Fibroblast of skin of left quadriceps (primary cell): ENCODE data around the gene KDM4C.

Source experiments
- DNase-seq, 2 experiments: peaks; one replicate each; pipeline ENCODE4 v3.0.0-alpha.2; 2013; ENCODE audit warnings: low read depth in 2 of 2

KDM4C gene

DNA sequence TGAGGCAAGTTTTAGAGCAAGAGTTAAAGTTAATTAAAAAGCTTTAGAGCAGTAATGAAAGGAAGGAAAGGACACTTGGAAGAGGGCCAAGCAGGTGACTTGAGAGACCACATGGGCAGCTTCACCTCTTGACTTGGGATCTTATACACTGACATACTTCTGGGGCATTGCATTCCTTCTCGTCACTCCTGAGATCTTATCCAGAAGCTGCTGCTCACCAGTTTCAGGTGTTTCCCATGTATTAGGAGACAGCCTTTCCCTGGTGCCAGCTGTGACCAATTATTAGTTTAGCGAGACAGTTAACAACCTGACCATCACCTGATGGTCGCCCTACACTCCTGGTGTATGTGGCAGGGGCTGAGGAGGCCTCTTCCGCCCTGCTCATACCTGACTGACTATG, 382.1 kb downstream of the KDM4C start:
- no peak for DNase-seq

GRCh38 chr9:7140401-7140800, 382.6 kb downstream of the KDM4C start:
- DNase-seq, result no peak

GRCh38 chr9:7143645-7144200, 385.9 kb downstream of the KDM4C start:
- no peak for DNase-seq

- DNase-seq, result no peak
Observed at GRCh38 chr9:7144265-7145046, 386.7 kb downstream of the KDM4C start.

- DNase-seq, result no peak
Observed at GRCh38 chr9:7145361-7146069, 387.7 kb downstream of the KDM4C start.

GRCh38 chr9:7146582-7146981, 388.8 kb downstream of the KDM4C start:
- no peak for DNase-seq

- no peak for DNase-seq
Observed at GRCh38 chr9:7147121-7148090, 389.6 kb downstream of the KDM4C start.

DNA sequence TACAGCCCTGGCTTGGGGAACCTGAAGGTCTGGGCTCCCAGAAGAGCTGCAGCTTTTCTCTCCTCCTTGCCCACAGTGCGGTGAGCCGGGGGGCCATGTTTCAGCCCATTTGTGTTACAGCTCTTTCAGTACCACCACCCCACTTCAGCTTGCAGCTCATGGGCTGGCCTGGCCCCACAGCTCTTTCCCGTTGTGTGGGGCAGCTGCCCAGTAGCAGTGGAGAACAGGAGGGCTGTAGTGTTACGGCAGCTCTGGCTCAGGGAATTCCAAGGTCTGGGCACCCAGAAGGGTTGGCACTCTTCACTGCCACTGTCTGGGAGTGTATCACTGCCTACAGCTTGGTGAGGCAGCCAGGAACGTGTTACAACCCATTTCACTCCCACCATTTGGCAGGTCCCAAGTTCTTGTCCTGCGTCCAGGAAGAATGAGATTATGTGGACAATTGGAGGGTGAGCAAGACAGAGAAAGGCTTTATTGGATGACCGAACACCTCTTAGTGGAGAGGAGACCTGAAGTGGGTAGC, 390.5 kb downstream of the KDM4C start:
- DNase-seq, result no peak

GRCh38 chr9:7149258-7149657, 391.5 kb downstream of the KDM4C start:
- no peak for DNase-seq

DNA sequence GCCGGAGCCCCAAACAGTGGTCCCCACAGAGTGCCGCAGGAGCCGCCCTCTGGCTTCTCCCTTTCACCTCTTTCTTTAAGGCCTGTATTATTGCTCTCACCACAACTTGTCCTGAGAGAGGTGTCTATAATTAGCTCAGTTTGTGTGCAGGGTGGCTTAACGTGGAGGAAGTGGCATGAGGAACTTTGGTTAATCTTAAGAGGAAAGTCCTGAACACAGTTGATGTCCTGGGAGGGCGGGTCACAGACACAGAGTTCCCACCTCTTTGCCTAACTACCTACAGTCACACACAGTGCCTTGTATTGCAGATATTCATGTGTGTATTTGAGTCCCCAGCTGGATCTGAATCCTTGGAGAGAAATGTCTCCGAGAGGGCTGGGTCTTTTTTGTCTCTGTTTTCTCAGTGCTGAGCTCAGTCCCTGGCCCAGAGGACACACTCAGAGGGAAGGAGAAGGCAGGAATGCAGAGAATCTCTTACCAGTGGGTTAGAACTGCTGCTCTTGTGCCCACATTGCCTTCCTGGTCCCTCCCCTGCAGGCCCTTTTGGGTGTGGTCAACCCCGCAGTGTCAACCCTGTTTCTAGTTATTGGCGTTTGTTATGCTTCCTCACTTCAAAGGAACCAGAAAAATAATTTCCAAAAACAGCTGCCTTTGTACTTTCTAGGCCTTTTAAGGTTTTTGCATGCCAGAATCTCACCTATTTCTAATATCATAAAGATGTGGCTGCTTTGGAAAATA, 392.5 kb downstream of the KDM4C start:
- DNase-seq, result no peak

- no peak for DNase-seq
Observed at GRCh38 chr9:7153134-7153533, 395.4 kb downstream of the KDM4C start.

DNA sequence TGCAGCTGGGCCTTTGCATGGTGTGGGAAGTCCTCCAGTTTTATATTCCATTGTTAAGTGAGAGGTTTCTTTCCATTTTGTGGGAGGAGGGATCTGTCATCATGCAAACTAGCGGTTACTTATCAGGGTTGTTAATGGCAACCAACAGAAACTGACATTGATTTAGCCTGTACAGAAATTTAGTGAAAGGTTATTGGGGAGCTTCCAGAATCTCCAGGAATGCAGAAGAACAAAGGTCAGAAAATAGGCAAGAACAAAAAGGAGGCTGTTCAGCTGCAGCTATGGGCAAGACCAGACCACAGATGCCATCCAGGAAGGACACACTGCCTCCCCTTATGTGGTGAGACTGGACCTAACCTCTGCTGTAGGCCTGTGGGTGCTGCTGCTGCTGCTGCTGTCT, 395.8 kb downstream of the KDM4C start:
- no peak for DNase-seq

- no peak for DNase-seq
Observed at GRCh38 chr9:7154003-7154619, 396.3 kb downstream of the KDM4C start.

DNA sequence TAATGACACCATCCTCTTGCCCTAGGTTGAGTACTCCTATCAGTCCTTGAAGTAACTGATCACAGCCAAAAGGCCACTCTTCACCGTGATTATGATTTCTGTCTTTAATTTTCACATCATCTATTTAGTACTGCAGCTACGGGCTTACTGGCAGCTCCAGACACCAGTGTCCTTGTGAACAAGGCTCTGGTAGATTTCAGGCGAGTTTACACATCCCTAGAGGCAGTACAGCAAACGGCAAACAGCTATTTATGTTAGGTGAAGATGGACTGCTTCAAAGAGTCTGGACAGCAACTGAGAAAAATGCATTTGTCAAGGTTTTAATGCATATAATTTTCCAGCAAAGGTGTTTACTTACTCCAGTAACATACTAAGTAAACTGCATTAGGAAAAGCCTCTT, 396.9 kb downstream of the KDM4C start:
- DNase-seq, result no peak

DNA sequence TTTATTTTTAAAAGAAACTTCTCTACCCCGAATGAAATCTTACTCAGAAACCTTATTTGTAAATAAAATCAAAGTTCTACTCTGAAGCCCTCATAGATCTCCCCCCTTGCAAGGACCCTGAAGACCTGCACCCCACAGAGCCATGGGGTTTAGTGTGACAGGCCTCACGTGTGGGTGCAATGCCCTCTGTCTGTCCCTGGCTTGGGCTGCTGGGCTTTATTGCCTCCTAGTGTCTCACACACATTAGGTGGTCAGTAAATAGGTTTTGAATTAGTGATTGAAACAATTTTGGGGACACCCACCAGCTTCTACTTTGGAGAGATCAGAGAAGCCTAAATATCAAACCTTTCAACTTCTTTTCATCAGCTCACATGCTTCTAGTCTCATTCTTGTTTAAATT, 403.7 kb downstream of the KDM4C start:
- DNase-seq, result no peak

GRCh38 chr9:7163932-7164331, 406.2 kb downstream of the KDM4C start:
- no peak for DNase-seq

GRCh38 chr9:7164440-7165330, 406.9 kb downstream of the KDM4C start:
- DNase-seq, result no peak

DNA sequence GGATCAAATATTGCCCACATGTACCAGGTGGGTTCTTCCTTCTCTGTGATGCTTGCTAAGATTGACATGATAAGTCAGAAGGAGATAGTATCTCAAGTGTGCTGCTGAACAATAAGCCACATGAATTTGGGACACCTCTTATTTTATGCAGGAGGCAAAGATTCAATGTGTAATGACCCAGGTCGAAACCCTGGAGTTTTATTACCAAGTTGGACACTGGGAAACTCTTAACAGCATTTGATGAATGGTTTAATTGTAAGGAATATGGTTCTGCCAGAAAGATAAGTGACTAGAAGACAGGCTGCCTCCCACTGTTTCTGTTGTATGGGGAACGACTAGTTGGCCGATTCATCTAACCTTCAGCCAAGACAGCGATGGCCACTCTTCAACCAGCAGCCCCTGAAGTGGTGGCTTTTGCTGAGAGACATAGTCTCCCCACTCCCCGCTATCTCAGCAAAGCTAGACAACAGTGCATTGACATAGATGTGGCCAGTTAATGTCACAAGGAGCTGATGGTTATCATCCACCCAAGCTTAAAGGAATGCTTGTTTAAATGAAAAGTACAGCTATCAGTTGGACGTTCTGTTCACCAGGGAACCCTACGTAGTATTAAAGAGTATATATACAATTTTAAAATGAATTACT, 407.7 kb downstream of the KDM4C start:
- no peak for DNase-seq

- DNase-seq, result no peak
Observed at GRCh38 chr9:7166074-7166473, 408.3 kb downstream of the KDM4C start.
